PC-3 (cell line): ENCODE results near the gene SLC25A19. TPM values are rescaled to one million over a fixed set of nuclear protein-coding genes. Genes with fewer than 3 reads are reported as not detected.
"Not testable (repeated sequence)": the region's sequence is repeated elsewhere in the genome, so short reads cannot be mapped to it uniquely, and the experiment has no call there.

Source experiments
- ATAC-seq: fragments of 200-7000 bp; cut with Tn5 transposase; 2 replicates; pipeline ENCODE4 v1.9.1; 2020; ENCODE audit warnings: mild to moderate bottlenecking, moderate library complexity
- BruUV-seq: library from RNA; stranded (reverse); fragments of 400-500 nt; replicated peaks from 2 replicates; lab custom pipeline; 2021; lab: Mats Ljungman, UMichigan
- CTCF ChIA-PET: fragments of 300-600 bp; sonication (Branson Sonifier 250); formaldehyde crosslinking; loops from one replicate; lab custom pipeline; 2022; ENCODE audit warnings: antibody characterized with exemption; lab: Charles Lee
- POLR2A ChIA-PET: fragments of 300-600 bp; sonication (Branson Sonifier 250); formaldehyde crosslinking; loops from one replicate; lab custom pipeline; 2022; ENCODE audit warnings: antibody characterized with exemption; ENCODE audit not compliant: unreplicated experiment; lab: Charles Lee
- DNase-seq: peaks from one replicate; pipeline ENCODE4 v3.0.0-alpha.2; 2015
- H2AFZ ChIP-seq: fragments of 300-600 bp; sonication (generic); 2 replicates; pipeline ENCODE4 v1.6.0; 2016; ENCODE audit warnings: antibody characterized with exemption, low read length
- H3F3A ChIP-seq: fragments of 300-600 bp; sonication (generic); one replicate; pipeline ENCODE4 v1.6.0; 2017; ENCODE audit warnings: antibody characterized with exemption, low read length, control low read depth, mild to moderate bottlenecking; ENCODE audit not compliant: unreplicated experiment
- H3K27ac ChIP-seq: fragments of 300-600 bp; sonication (generic); 2 replicates; pipeline ENCODE4 v1.5.1; 2016; ENCODE audit warnings: mild to moderate bottlenecking, low read length
- H3K27me3 ChIP-seq: fragments of 300-600 bp; sonication (generic); 2 replicates; pipeline ENCODE4 v1.6.1; 2016; ENCODE audit warnings: low read length, mixed read lengths
- H3K36me3 ChIP-seq: fragments of 300-600 bp; sonication (generic); 2 replicates; pipeline ENCODE4 v1.6.1; 2016; ENCODE audit warnings: low read depth, mixed run types, low read length, mixed read lengths
- H3K4me1 ChIP-seq: fragments of 300-600 bp; sonication (generic); 2 replicates; pipeline ENCODE4 v1.5.1; 2016; ENCODE audit warnings: low read length; ENCODE audit not compliant: insufficient read depth
- H3K4me2 ChIP-seq: fragments of 300-600 bp; sonication (generic); 2 replicates; pipeline ENCODE4 v1.6.0; 2016; ENCODE audit warnings: low read length
- H3K4me3 ChIP-seq: fragments of 300-600 bp; sonication (generic); 2 replicates; pipeline ENCODE4 v1.5.1; 2016; ENCODE audit warnings: mild to moderate bottlenecking, low read length, mixed read lengths
- H3K79me2 ChIP-seq: fragments of 300-600 bp; sonication (generic); 2 replicates; pipeline ENCODE4 v1.6.1; 2017; ENCODE audit warnings: low read length, mixed read lengths
- H3K9ac ChIP-seq: fragments of 300-600 bp; sonication (generic); 2 replicates; pipeline ENCODE4 v1.6.0; 2016; ENCODE audit warnings: mild to moderate bottlenecking, low read length
- H3K9me2 ChIP-seq: fragments of 300-600 bp; sonication (generic); replicated peaks from 2 replicates; pipeline ENCODE4 v1.6.1; 2016; ENCODE audit warnings: mixed run types, low read length, mixed read lengths
- H3K9me3 ChIP-seq: fragments of 300-600 bp; sonication (generic); 2 replicates; pipeline ENCODE4 v1.6.1; 2016; ENCODE audit warnings: low read length, mixed read lengths
- H4K20me1 ChIP-seq: fragments of 300-600 bp; sonication (generic); 2 replicates; pipeline ENCODE4 v1.6.1; 2016; ENCODE audit warnings: low read length, mixed read lengths
- CTCF ChIP-seq: fragments of 300-600 bp; sonication (generic); conservative IDR thresholded peaks from 2 replicates; pipeline ENCODE4 v1.5.1; 2017; ENCODE audit warnings: antibody characterized with exemption, low read depth, mild to moderate bottlenecking, low read length
- EZH2 ChIP-seq: fragments of 300-600 bp; sonication (generic); IDR thresholded peaks from one replicate; pipeline ENCODE4 v1.6.1; 2017; ENCODE audit warnings: antibody characterized with exemption, mild to moderate bottlenecking, low read length; ENCODE audit not compliant: unreplicated experiment
- EZH2phosphoT487 ChIP-seq: fragments of 300-600 bp; sonication (generic); IDR thresholded peaks from 2 replicates; pipeline ENCODE4 v1.6.1; 2018; ENCODE audit warnings: mild to moderate bottlenecking, antibody characterized with exemption, low read length, borderline replicate concordance
- intact Hi-C: fragments of 100-400 bp; cut with micrococcal nuclease; formaldehyde crosslinking; loops from 2 replicates; pipeline ENCODE4 v1.9.0; 2023
- total RNA-seq: library from RNA; depleted of rRNA; stranded (reverse); fragments of >200 nt; gene quantifications from 2 replicates; pipeline ENCODE4 v1.2.3, GENCODE V29; 2014

The SLC25A19 gene
- total RNA-seq, 1 experiment from 2014 or later = 75.0 TPM

GRCh38 chr17:75295201-75296158 lies 6.2 kb upstream of the SLC25A19 start:
- H3K9me2 ChIP-seq = no peaks in the 10 kb centered on the region
- no peaks in the 10 kb centered on the region for H3K27me3 ChIP-seq
- ChIA-PET CTCF (no interaction called here), POLR2A (no interaction called here)
- no peak for ATAC-seq
- no peak overlapping the region for H3K4me3 ChIP-seq
- no TSS peak for BruUV-seq
- no peaks in the 10 kb centered on the region for H3K36me3 ChIP-seq
- H3K27ac ChIP-seq = no peak overlapping the region
- H2AFZ ChIP-seq = no peak overlapping the region
- H3K4me1 ChIP-seq = no peaks in the 10 kb centered on the region
- intact Hi-C loops = no loop called here
- no peak overlapping the region for H3K9ac ChIP-seq
- no peaks in the 10 kb centered on the region for H3K79me2 ChIP-seq
- H3K4me2 ChIP-seq = no peak overlapping the region
- H3F3A ChIP-seq = no peaks in the 10 kb centered on the region
- DNase-seq = no peak
- no peaks in the 10 kb centered on the region for H4K20me1 ChIP-seq
- no peak for TF ChIP-seq EZH2phosphoT487
- TF ChIP-seq EZH2 = no peak
- TF ChIP-seq CTCF = no peak
- no peaks in the 10 kb centered on the region for H3K9me3 ChIP-seq

GRCh38 chr17:75292810-75293448 lies 3.7 kb upstream of the SLC25A19 start:
- H3K9ac ChIP-seq, H3K9me3 ChIP-seq, H2AFZ ChIP-seq, H3K4me3 ChIP-seq, H3K4me2 ChIP-seq, H3K27me3 ChIP-seq, intact Hi-C loops, ATAC-seq, DNase-seq, H4K20me1 ChIP-seq, BruUV-seq, H3K9me2 ChIP-seq, CTCF ChIA-PET, H3F3A ChIP-seq, H3K4me1 ChIP-seq, H3K27ac ChIP-seq, H3K36me3 ChIP-seq: not testable (repeated sequence)
- peaks cover 10% of the 10 kb centered on the region for H3K79me2 ChIP-seq
- POLR2A ChIA-PET = interaction anchor here (0.6 kb wide), 1 partner anchor 140 kb away, joined by 5 read pairs; no protein-coding TSS in a partner anchor

GRCh38 chr17:75289832-75290337 lies 652 bp upstream of the SLC25A19 start:
- DNase-seq (peak; percentile 59), ATAC-seq (peak; percentile 13)
- H3K4me3 ChIP-seq = peak overlapping the region; percentile 82
- H3K27ac ChIP-seq = peak overlapping the region; percentile 68
- ChIA-PET POLR2A (interaction anchor here (0.6 to 1.7 kb wide), 8 partner anchors 12 to 532 kb away, joined by 3 to 23 read pairs (median 5); partner anchors contain the start of genes GGA3, GRB2, MIF4GD and MRPS7), CTCF (interaction anchor here (0.6 to 2.0 kb wide), 10 partner anchors 17 to 307 kb away, joined by 3 to 60 read pairs (median 7); partner anchors contain the start of gene MIF4GD)
- no peaks in the 10 kb centered on the region for H3K27me3 ChIP-seq
- TSS peak; percentile 98 for BruUV-seq
- TF ChIP-seq EZH2 (no peak), CTCF (peak; percentile 36)
- H3K9ac ChIP-seq = peak overlapping the region; percentile 83
- no peaks in the 10 kb centered on the region for H3K9me3 ChIP-seq
- H3K9me2 ChIP-seq = no peaks in the 10 kb centered on the region
- intact Hi-C loops = loop anchor here (1.0 kb wide), 2 partner anchors 19 to 115 kb away; partner anchors contain the start of genes GRB2 and MIF4GD
- peaks cover 21% of the 10 kb centered on the region for H3K79me2 ChIP-seq
- peak overlapping the region; percentile 97 for H2AFZ ChIP-seq
- H3K4me1 ChIP-seq = peaks cover 12% of the 10 kb centered on the region
- H3F3A ChIP-seq = no peaks in the 10 kb centered on the region
- H3K36me3 ChIP-seq = peaks cover 10% of the 10 kb centered on the region
- no peaks in the 10 kb centered on the region for H4K20me1 ChIP-seq
- H3K4me2 ChIP-seq = peak overlapping the region; percentile 87
